K562 (cell line): Measurements from ENCODE around the gene B4GALT7. TPM values are rescaled to one million over a fixed set of nuclear protein-coding genes. Genes with fewer than 3 reads are reported as not detected.

Experiments used
- CBX8 ChIP-seq: fragments of 200-600 bp; sonication (generic); IDR thresholded peaks from 2 replicates; pipeline ENCODE4 v1.6.1; 2012; ENCODE audit warnings: borderline replicate concordance, mixed run types, low read depth, mild to moderate bottlenecking, moderate library complexity, mixed read lengths, low read length, control low read depth, inconsistent platforms; ENCODE audit not compliant: poor library complexity, severe bottlenecking; ENCODE audit errors: extremely low read depth
- CEBPG ChIP-seq, 3 experiments: fragments of 200-800 bp in 1 of 3; sonication (Bioruptor generic) in 1 of 3; sonication (generic) in 1 of 3; formaldehyde crosslinking in 1 of 3; IDR thresholded peaks in 2 of 3; conservative IDR thresholded peaks in 1 of 3; 2 replicates each; pipeline versions ENCODE4 v1.6.1 to v1.8.0; 2016 to 2022; ENCODE audit warnings: missing compliant biosample characterization in 2 of 3, missing genetic modification characterization in 2 of 3, mild to moderate bottlenecking in 1 of 3, missing genetic modification reagents in 1 of 3
- FOS ChIP-seq: IDR thresholded peaks from 3 replicates; pipeline ENCODE4 v1.6.1; 2011; ENCODE audit not compliant: insufficient read length; ENCODE audit errors: extremely low read depth
- FOXA3 ChIP-seq, 2 experiments: fragments of 450-650 bp in 1 of 2; sonication (generic) in 1 of 2; formaldehyde crosslinking; IDR thresholded peaks in 1 of 2; conservative IDR thresholded peaks in 1 of 2; 2 replicates each; pipeline versions ENCODE4 v1.4.0 to v1.8.0; 2020 to 2022; ENCODE audit warnings: mild to moderate bottlenecking in 2 of 2, missing genetic modification reagents in 1 of 2
- GTF2A2 ChIP-seq: IDR thresholded peaks from 2 replicates; pipeline ENCODE4 v1.6.1; 2016; ENCODE audit warnings: mild to moderate bottlenecking, missing genetic modification characterization, missing compliant biosample characterization
- HDAC6 ChIP-seq: IDR thresholded peaks from 2 replicates; pipeline ENCODE4 v1.6.1; 2012; ENCODE audit warnings: low read depth, mild to moderate bottlenecking, control low read depth, inconsistent platforms, low read length, moderate library complexity
- MYNN ChIP-seq, 2 experiments: sonication (generic); formaldehyde crosslinking in 1 of 2; IDR thresholded peaks; 2 replicates each; pipeline versions ENCODE4 v1.5.0 to v1.6.1; 2016 to 2020; ENCODE audit warnings: antibody characterized with exemption in 1 of 2, missing genetic modification reagents in 1 of 2
- NCOA1 ChIP-seq: fragments of 450-650 bp; IDR thresholded peaks from 2 replicates; pipeline ENCODE4 v1.6.1; 2016; ENCODE audit warnings: low read depth
- NFE2L1 ChIP-seq: fragments of 450-650 bp; IDR thresholded peaks from 2 replicates; pipeline ENCODE4 v1.6.1; 2016; ENCODE audit warnings: missing genetic modification characterization, low read depth, mild to moderate bottlenecking, missing compliant biosample characterization, moderate library complexity, borderline replicate concordance
- PHB2 ChIP-seq: fragments of 450-650 bp; IDR thresholded peaks from 2 replicates; pipeline ENCODE4 v1.6.1; 2017; ENCODE audit warnings: low read depth
- POLR2A ChIP-seq: fragments of 450-650 bp; conservative IDR thresholded peaks from 2 replicates; pipeline ENCODE4 v1.6.1; 2016
- POLR2AphosphoS5 ChIP-seq: IDR thresholded peaks from 2 replicates; pipeline ENCODE4 v1.6.1; 2011; ENCODE audit warnings: mild to moderate bottlenecking, low read depth, low read length, moderate library complexity; ENCODE audit not compliant: control insufficient read depth, insufficient read depth
- POLR2B ChIP-seq: fragments of 450-650 bp; IDR thresholded peaks from 2 replicates; pipeline ENCODE4 v1.6.1; 2018; ENCODE audit warnings: low read depth; ENCODE audit not compliant: partially characterized antibody
- RBM14 ChIP-seq: fragments of 200-400 bp; formaldehyde crosslinking; IDR thresholded peaks from 2 replicates; pipeline ENCODE4 v1.6.1; 2018; ENCODE audit warnings: low read depth, mild to moderate bottlenecking, low read length, moderate library complexity, borderline replicate concordance; ENCODE audit not compliant: insufficient read depth
- SRSF1 ChIP-seq: fragments of 200-400 bp; formaldehyde crosslinking; IDR thresholded peaks from 2 replicates; pipeline ENCODE4 v1.6.1; 2017; ENCODE audit warnings: mild to moderate bottlenecking, low read depth, low read length, moderate library complexity
- TEAD1 ChIP-seq, 2 experiments: fragments of 450-650 bp in 1 of 2; sonication (generic) in 1 of 2; formaldehyde crosslinking; IDR thresholded peaks; 2 replicates each; pipeline versions ENCODE4 v1.4.0 to v1.8.0; 2020 to 2022; ENCODE audit warnings: mild to moderate bottlenecking in 2 of 2, missing genetic modification reagents in 1 of 2
- YY1 ChIP-seq, 3 experiments: IDR thresholded peaks; 2 replicates each; pipeline ENCODE4 v1.6.1; 2011; ENCODE audit warnings: low read length in 2 of 3, mild to moderate bottlenecking in 2 of 3, moderate library complexity in 2 of 3, borderline replicate concordance in 1 of 3, control low read depth in 1 of 3, low read depth in 1 of 3; ENCODE audit not compliant: insufficient read depth in 3 of 3, insufficient replicate concordance in 2 of 3, control insufficient read depth in 1 of 3, insufficient read length in 1 of 3; ENCODE audit errors: extremely low read depth in 1 of 3
- ZC3H4 ChIP-seq: sonication (generic); formaldehyde crosslinking; IDR thresholded peaks from 2 replicates; pipeline ENCODE4 v1.9.0; 2021; ENCODE audit warnings: missing genetic modification reagents, borderline replicate concordance
- ZNF124 ChIP-seq: sonication (generic); formaldehyde crosslinking; IDR thresholded peaks from 2 replicates; pipeline ENCODE4 v1.8.1; 2022; ENCODE audit warnings: missing genetic modification reagents
- ZNF232 ChIP-seq: sonication (generic); formaldehyde crosslinking; IDR thresholded peaks from 2 replicates; pipeline ENCODE4 v1.8.0; 2022; ENCODE audit warnings: mild to moderate bottlenecking, missing genetic modification reagents
- ZNF408 ChIP-seq: fragments of 250-450 bp; sonication (Bioruptor Pico); IDR thresholded peaks from 2 replicates; pipeline ENCODE4 v1.4.0; 2020; ENCODE audit warnings: low read depth, mild to moderate bottlenecking, moderate library complexity
- ZNF445 ChIP-seq: fragments of 250-450 bp; sonication (Bioruptor Pico); IDR thresholded peaks from 2 replicates; pipeline ENCODE4 v1.4.0; 2020; ENCODE audit warnings: low read depth, mild to moderate bottlenecking, moderate library complexity
- ZNF609 ChIP-seq: sonication (generic); formaldehyde crosslinking; IDR thresholded peaks from 2 replicates; pipeline ENCODE4 v1.8.1; 2023; ENCODE audit warnings: missing genetic modification reagents, mild to moderate bottlenecking, borderline replicate concordance
- ZNF77 ChIP-seq: fragments of 250-450 bp; sonication (Bioruptor Pico); IDR thresholded peaks from 2 replicates; pipeline ENCODE4 v1.5.0; 2020
- polyA plus RNA-seq, 8 experiments: library from polyadenylated mRNA; depleted of rRNA in 4 of 8; stranded (reverse) in 5 of 8; unstranded in 3 of 8; fragments of >200 nt; fragmentation: Nextera tagmentation in 2 of 8; fragmentation: Illumina TruSeq in 1 of 8; extraction: Ambion mirVana in 2 of 8; extraction: Trizol in 1 of 8; gene quantifications; 2 replicates each; pipeline versions ENCODE4 v1.2.1 to v1.2.3, GENCODE V29; 2011 to 2014; ENCODE audit warnings: inconsistent platforms in 1 of 8, missing spikeins in 1 of 8
- total RNA-seq, 7 experiments: library from RNA; depleted of rRNA in 6 of 7; stranded (reverse); fragments of >200 nt in 6 of 7; fragmentation: Illumina TruSeq in 2 of 7; extraction: Trizol in 2 of 7; gene quantifications; 2 replicates each; pipeline versions ENCODE4 v1.2.1 to v1.2.3, GENCODE V29; 2011 to 2021; ENCODE audit warnings: low replicate concordance in 1 of 7

Gene B4GALT7
- total and polyA plus RNA-seq, 9 of the 15 experiments (the other 6 are each of a cell fraction or from before 2014, with no cell fraction given) = 0.34 to 17.7 (median 9.1) TPM

- TF ChIP-seq CEBPG (CRISPR knock-in tag; IDR thresholded peaks at IDR 0.05) (peak; percentile 16; the same call in 1 of the 2 replicates), CEBPG (tag; conservative IDR thresholded peaks at IDR 0.05 in 1 of 2, IDR thresholded peaks at IDR 0.05 in 1 of 2) (peak; percentile 21 to 55; a peak in 2 of 4 replicates), POLR2A (peak; percentile 50), NFE2L1 (tag) (no peak), MYNN (IDR thresholded peaks at IDR 0.05) (no peak), MYNN (CRISPR knock-in tag; IDR thresholded peaks at IDR 0.05) (no peak), SRSF1 (no peak), ZNF77 (no peak), FOXA3 (CRISPR knock-in tag; conservative IDR thresholded peaks at IDR 0.05 in 1 of 2, IDR thresholded peaks at IDR 0.05 in 1 of 2) (no peak), ZNF408 (no peak), ZC3H4 (no peak), ZNF124 (CRISPR knock-in tag) (no peak), RBM14 (no peak), FOS (no peak), GTF2A2 (tag) (no peak), YY1 (IDR thresholded peaks at IDR 0.05; ENCODE audit: borderline replicate concordance in 1 of 3, control insufficient read depth in 1 of 3, extremely low read depth in 1 of 3, insufficient read depth in 3 of 3, insufficient read length in 1 of 3, insufficient replicate concordance in 2 of 3, low read depth in 1 of 3, low read length in 2 of 3) (no peak), POLR2AphosphoS5 (0 out of 2 replicates have a peak, but pooled peaks have one; percentile 7), TEAD1 (CRISPR knock-in tag; IDR thresholded peaks at IDR 0.05) (no peak), ZNF609 (CRISPR knock-in tag) (no peak), HDAC6 (no peak), CBX8 (no peak), NCOA1 (no peak), POLR2B (peak; percentile 30), PHB2 (no peak), ZNF445 (no peak), ZNF232 (CRISPR knock-in tag) (no peak)
Observed at GRCh38 chr5:177596775-177597238, 3.1 kb upstream of the B4GALT7 start (continued).
